ENCODE results near the gene ZNF791. TPM values are rescaled to one million over a fixed set of nuclear protein-coding genes. Genes with fewer than 3 reads are reported as not detected.

ZNF791 gene
- total RNA-seq, 2 experiments from 2014 or later, result 102 to 103 TPM

DNA sequence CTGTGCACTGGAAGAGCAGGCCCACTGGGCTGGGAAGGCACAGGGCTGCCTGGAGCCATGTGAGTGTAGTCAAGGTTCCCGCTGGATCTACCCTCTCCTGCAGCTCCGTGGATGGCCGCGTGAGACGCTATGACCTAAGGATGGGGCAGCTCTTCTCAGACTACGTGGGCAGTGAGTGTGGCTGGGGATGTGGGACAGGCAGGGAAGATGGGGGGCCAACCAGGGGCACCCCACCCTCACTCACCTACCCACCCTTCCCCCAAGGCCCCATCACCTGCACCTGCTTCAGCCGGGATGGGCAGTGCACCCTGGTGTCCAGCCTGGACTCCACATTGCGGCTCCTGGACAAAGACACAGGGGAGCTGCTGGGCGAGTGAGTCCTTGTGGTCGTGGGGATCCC is 62.0 kb downstream of the ZNF791 start:
- no peak overlapping the region for H3K4me3 ChIP-seq (ENCODE audit: low read length)
- Mint-ChIP-seq H3K4me1 (ENCODE audit: low read depth) (peaks cover 31% of the 10 kb centered on the region), H3K27ac (no peak overlapping the region), H3K9me3 (no peaks in the 10 kb centered on the region), H3K27me3 (no peaks in the 10 kb centered on the region), H3K4me3 (peak overlapping the region; percentile 47), H3K36me3 (ENCODE audit: low read depth) (peaks cover 71% of the 10 kb centered on the region)
- peaks cover 51% of the 10 kb centered on the region for H3K36me3 ChIP-seq (ENCODE audit: insufficient read depth, low read length)
- ChIA-PET CTCF (interaction anchor here (1.2 to 2.1 kb wide), 7 partner anchors 59 to 180 kb away, joined by 3 to 8 read pairs (median 4); partner anchors contain the start of genes ZNF490, ZNF564 and ZNF791), POLR2A (interaction anchor here (0.6 to 1.5 kb wide), 4 partner anchors 9 to 480 kb away, joined by 3 to 7 read pairs (median 3); partner anchors contain the start of genes DHPS, GET3 and TRIR)
- intact Hi-C loops (cut with DNase I, micrococcal nuclease), result loop anchor here (1.0 to 5.0 kb wide), 3 partner anchors 32 to 470 kb away; no protein-coding TSS in a partner anchor
- H3K9me3 ChIP-seq (ENCODE audit: control insufficient read depth in 1 of 2, insufficient read depth in 1 of 2, low read length in 2 of 2), result no peaks in the 10 kb centered on the region
- TF ChIP-seq, protein P1, sequence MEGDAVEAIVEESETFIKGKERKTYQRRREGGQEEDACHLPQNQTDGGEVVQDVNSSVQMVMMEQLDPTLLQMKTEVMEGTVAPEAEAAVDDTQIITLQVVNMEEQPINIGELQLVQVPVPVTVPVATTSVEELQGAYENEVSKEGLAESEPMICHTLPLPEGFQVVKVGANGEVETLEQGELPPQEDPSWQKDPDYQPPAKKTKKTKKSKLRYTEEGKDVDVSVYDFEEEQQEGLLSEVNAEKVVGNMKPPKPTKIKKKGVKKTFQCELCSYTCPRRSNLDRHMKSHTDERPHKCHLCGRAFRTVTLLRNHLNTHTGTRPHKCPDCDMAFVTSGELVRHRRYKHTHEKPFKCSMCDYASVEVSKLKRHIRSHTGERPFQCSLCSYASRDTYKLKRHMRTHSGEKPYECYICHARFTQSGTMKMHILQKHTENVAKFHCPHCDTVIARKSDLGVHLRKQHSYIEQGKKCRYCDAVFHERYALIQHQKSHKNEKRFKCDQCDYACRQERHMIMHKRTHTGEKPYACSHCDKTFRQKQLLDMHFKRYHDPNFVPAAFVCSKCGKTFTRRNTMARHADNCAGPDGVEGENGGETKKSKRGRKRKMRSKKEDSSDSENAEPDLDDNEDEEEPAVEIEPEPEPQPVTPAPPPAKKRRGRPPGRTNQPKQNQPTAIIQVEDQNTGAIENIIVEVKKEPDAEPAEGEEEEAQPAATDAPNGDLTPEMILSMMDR (IDR thresholded peaks at IDR 0.05), result no peak
- peak in 1 of 14 experiments; percentile 35 for DNase-seq
- no peak for ATAC-seq (ENCODE audit: poor library complexity)
- no peaks in the 10 kb centered on the region for H3K27me3 ChIP-seq (ENCODE audit: control insufficient read depth in 1 of 2, insufficient read depth in 2 of 2, low read length in 2 of 2)
- peaks cover 44% of the 10 kb centered on the region for H3K4me1 ChIP-seq (ENCODE audit: insufficient read depth, low read length)
- no peak overlapping the region for H3K27ac ChIP-seq (ENCODE audit: low read depth in 1 of 2, low read length in 2 of 2)

DNA sequence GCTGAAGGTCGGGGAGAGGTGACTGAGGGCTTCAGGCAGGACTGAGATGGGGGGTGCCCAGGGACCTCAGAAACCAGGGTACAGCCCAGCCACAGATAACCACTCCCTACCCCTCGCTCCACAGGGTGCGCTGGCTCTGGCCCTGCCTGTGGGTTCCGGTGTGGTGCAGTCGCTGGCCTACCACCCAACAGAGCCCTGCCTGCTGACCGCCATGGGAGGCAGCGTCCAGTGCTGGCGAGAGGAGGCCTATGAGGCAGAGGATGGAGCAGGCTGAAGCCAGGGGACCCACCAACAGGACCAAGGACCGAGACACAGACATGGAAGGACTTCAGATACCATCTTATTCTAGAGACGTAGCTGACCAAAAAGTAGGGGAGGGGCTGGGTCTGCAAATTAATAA is 64.7 kb downstream of the ZNF791 start:
- no peak overlapping the region for H3K27ac Mint-ChIP-seq
- H3K27me3 ChIP-seq (ENCODE audit: control insufficient read depth in 1 of 2, insufficient read depth in 2 of 2, low read length in 2 of 2), result no peaks in the 10 kb centered on the region
- H3K4me1 Mint-ChIP-seq (ENCODE audit: low read depth), result peaks cover 29% of the 10 kb centered on the region

DNA sequence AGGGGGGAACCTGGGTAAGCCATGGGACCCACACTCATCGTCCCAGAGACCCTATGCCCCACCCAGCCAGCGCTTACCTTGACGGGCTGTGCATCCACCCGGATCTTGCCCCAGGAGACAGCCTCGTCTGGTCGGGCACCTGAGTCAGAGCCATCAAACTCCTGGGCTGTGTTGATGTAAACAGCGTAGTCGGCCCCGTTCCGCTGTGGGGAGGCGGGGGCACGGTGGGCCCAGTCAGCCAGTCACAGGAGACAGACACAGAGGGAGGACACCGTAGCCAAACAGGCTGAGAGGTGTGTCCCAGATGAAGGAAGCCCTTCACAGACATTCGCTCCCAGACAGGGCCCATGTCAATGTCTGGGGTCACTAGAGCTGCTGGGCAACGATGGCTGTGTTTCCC is 65.2 kb downstream of the ZNF791 start:
- H3K27me3 Mint-ChIP-seq, result no peaks in the 10 kb centered on the region
- ChIA-PET POLR2A (interaction anchor here (1.4 kb wide), 1 partner anchor 58 kb away, joined by 4 read pairs; no protein-coding TSS in a partner anchor), CTCF (interaction anchor here (1.0 kb wide), 1 partner anchor 85 kb away, joined by 3 read pairs; no protein-coding TSS in a partner anchor)
- DNase-seq (no peak), ATAC-seq (ENCODE audit: poor library complexity) (no peak)
- H3K9me3 Mint-ChIP-seq, result no peaks in the 10 kb centered on the region
- H3K4me3 Mint-ChIP-seq, result no peak overlapping the region
- Histone ChIP-seq H3K9me3 (ENCODE audit: control insufficient read depth in 1 of 2, insufficient read depth in 1 of 2, low read length in 2 of 2) (no peaks in the 10 kb centered on the region), H3K4me1 (ENCODE audit: insufficient read depth, low read length) (peaks cover 32% of the 10 kb centered on the region), H3K27ac (ENCODE audit: low read depth in 1 of 2, low read length in 2 of 2) (no peak overlapping the region), H3K27me3 (ENCODE audit: control insufficient read depth in 1 of 2, insufficient read depth in 2 of 2, low read length in 2 of 2) (no peaks in the 10 kb centered on the region), H3K36me3 (ENCODE audit: insufficient read depth, low read length) (peaks cover 75% of the 10 kb centered on the region), H3K4me3 (ENCODE audit: low read length) (no peak overlapping the region)
- H3K4me1 Mint-ChIP-seq (ENCODE audit: low read depth), result peaks cover 31% of the 10 kb centered on the region
- H3K27ac Mint-ChIP-seq, result peak overlapping the region; percentile 49
- intact Hi-C loops (cut with DNase I, micrococcal nuclease), result loop anchor here in 1 of 2 experiments (2.0 to 5.0 kb wide), 2 partner anchors 121 to 171 kb away; no protein-coding TSS in a partner anchor
- TF ChIP-seq, protein P1 (IDR thresholded peaks at IDR 0.05), result no peak
- peaks cover 74% of the 10 kb centered on the region for H3K36me3 Mint-ChIP-seq (ENCODE audit: low read depth)

More for the DNA sequence above, 64.7 kb downstream of the ZNF791 start:
- TF ChIP-seq, protein P1 (IDR thresholded peaks at IDR 0.05), result no peak
- ChIA-PET CTCF (no interaction called here), POLR2A (no interaction called here)
- no peaks in the 10 kb centered on the region for H3K9me3 Mint-ChIP-seq
- H3K27ac ChIP-seq (ENCODE audit: low read depth in 1 of 2, low read length in 2 of 2), result no peak overlapping the region
- no peaks in the 10 kb centered on the region for H3K27me3 Mint-ChIP-seq
- no peak overlapping the region for H3K4me3 Mint-ChIP-seq
- intact Hi-C loops (cut with DNase I, micrococcal nuclease), result loop anchor here in 1 of 2 experiments (5.0 kb wide), 1 partner anchor 122 kb away; no protein-coding TSS in a partner anchor
- H3K4me1 ChIP-seq (ENCODE audit: insufficient read depth, low read length), result peaks cover 34% of the 10 kb centered on the region
- peaks cover 72% of the 10 kb centered on the region for H3K36me3 Mint-ChIP-seq (ENCODE audit: low read depth)
- no peak overlapping the region for H3K4me3 ChIP-seq (ENCODE audit: low read length)
- DNase-seq, result no peak
- H3K9me3 ChIP-seq (ENCODE audit: control insufficient read depth in 1 of 2, insufficient read depth in 1 of 2, low read length in 2 of 2), result no peaks in the 10 kb centered on the region
- ATAC-seq (ENCODE audit: poor library complexity), result no peak
- peaks cover 75% of the 10 kb centered on the region for H3K36me3 ChIP-seq (ENCODE audit: insufficient read depth, low read length)
